Coronary artery (tissue), 2 donors: ENCODE measurements around the gene ERVMER34-1.

Source experiments
- DNase-seq: peaks from one replicate; pipeline ENCODE4 v3.0.0-alpha.2; 2017; ENCODE audit warnings: low spot score
- H3K27ac ChIP-seq, 2 donors: fragments of 200-600 bp; sonication (generic); one replicate each; pipeline ENCODE4 v1.5.1; 2016 to 2019
- H3K4me3 ChIP-seq: fragments of 200-600 bp; sonication (generic); 2 replicates; pipeline ENCODE4 v1.5.1; 2016; ENCODE audit warnings: mild to moderate bottlenecking, moderate library complexity
- TF ChIP-seq, protein P1 (sequence below): fragments of 200-600 bp; sonication (generic); IDR thresholded peaks from one replicate; pipeline ENCODE4 v1.5.1; 2019; ENCODE audit warnings: antibody characterized with exemption

The ERVMER34-1 gene

DNA sequence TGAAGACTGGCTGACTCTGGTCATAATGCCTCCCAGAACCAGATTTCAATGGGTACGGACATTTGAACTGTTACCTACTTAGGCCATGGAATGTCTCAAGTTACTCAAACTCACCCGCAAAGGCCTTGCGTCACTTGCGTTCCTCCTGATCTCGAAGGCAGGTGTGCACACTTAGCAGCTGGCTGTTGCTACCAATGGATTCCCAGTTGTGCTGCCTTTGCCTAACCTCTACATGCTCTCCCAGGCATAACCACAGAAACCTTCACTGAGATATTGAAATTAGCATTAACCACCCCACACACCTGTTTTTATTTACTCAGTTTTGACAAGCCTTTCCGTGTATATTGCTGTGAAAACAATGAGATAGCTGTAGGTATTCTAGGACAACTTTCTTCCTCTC is 2.8 kb downstream of the ERVMER34-1 start:
- no peak overlapping the region for H3K27ac ChIP-seq
- TF ChIP-seq, protein P1, sequence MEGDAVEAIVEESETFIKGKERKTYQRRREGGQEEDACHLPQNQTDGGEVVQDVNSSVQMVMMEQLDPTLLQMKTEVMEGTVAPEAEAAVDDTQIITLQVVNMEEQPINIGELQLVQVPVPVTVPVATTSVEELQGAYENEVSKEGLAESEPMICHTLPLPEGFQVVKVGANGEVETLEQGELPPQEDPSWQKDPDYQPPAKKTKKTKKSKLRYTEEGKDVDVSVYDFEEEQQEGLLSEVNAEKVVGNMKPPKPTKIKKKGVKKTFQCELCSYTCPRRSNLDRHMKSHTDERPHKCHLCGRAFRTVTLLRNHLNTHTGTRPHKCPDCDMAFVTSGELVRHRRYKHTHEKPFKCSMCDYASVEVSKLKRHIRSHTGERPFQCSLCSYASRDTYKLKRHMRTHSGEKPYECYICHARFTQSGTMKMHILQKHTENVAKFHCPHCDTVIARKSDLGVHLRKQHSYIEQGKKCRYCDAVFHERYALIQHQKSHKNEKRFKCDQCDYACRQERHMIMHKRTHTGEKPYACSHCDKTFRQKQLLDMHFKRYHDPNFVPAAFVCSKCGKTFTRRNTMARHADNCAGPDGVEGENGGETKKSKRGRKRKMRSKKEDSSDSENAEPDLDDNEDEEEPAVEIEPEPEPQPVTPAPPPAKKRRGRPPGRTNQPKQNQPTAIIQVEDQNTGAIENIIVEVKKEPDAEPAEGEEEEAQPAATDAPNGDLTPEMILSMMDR = no peak
- no peak for DNase-seq
- H3K4me3 ChIP-seq = no peak overlapping the region

DNA sequence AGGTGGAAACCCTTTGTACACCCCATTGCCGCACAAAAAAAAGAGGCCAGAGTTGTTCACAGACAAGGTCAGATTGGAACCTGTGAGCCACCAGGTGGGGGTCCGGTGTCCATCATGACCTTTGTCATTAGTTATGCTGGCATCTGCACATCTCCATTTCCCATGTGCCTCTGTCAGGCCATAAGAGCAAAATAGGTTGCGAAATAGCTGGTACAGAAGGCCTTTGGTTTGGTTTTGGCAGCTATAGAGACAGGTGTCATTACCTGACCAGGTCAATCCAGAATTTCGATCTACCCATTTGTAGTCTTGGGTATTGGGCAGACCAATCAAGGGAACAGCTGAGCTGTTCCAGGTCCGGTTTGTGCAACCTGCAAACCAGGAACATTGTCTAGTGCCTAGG is 6.6 kb downstream of the ERVMER34-1 start:
- no peak for DNase-seq
- Histone ChIP-seq H3K4me3 (no peak overlapping the region), H3K27ac (no peak overlapping the region)
- TF ChIP-seq, protein P1 = no peak

DNA sequence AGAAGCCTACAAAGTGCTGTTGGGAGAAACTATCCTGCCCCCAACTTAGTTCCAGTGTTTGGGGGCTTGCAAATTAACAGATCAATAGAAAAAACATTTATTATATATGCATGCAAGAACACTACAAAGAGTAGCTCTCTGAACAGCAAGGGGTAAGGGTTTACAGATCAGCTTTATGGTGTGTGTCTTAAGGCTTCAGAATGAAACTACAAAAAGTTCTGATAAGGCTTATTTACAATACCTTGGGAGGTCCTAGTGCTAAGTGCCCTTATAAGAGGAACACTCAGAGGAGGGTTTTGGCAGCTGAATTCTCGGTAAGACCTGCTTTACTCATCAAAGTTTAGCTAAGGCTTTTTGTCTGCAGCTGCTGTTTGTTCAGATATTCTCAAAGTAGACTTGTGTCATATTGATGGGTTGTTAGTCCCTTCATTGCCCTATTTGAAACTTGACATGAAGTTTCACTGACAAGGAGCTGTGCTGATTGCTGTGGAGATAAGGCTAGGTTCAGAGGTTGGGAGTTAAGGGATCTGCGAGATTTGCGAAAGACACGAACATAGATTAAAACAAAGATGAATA is 7.7 kb downstream of the ERVMER34-1 start:
- Histone ChIP-seq H3K27ac (no peak overlapping the region), H3K4me3 (no peak overlapping the region)
- TF ChIP-seq, protein P1 = no peak
- no peak for DNase-seq

DNA sequence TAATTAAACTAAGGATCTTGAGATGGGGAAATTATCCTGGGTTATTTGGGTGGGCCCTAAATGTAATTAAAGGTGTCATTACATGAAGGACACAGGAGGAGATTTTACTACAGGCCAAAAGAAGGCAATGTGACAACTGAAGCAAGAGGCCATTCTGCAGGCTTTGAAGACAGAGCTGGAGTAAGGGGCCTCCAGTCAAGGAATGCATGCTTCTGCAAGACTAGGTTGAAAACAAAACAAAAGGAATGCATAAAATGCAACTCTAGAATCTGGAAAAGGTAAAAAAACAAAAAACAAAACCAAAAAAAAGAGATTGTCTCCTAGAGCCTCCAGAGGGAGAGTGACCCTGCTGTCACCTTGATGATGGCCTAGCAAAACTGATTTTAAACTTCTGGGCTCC is 21.6 kb downstream of the ERVMER34-1 start:
- no peak overlapping the region for H3K4me3 ChIP-seq
- no peak overlapping the region for H3K27ac ChIP-seq
- TF ChIP-seq, protein P1 = no peak
- no peak for DNase-seq

DNA sequence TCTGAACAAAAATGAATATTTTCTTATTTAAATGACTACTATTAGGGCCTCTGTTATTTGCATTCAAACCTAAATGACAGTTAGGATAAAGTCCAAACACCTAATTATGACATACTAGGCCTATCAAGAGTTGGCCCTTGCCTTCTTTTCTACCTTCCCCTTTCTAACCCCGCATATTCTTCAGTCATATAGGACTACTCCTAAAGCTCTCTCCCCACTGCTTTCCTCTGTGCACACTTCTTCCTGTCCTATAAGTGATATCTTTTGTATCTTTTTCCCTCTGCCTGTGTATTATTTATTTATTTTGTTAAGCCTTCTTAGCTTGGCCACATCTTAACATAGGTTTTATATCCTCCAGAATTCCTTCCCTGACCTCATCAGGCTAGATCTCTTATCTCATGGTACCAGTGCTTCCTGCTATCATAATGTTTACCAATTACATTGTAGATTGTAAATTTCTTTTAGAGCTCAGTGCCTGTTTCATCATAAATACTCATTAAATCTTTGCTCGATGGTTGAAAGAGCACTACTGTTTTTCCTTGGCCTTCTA is 22.5 kb downstream of the ERVMER34-1 start:
- no peak overlapping the region for H3K27ac ChIP-seq

DNA sequence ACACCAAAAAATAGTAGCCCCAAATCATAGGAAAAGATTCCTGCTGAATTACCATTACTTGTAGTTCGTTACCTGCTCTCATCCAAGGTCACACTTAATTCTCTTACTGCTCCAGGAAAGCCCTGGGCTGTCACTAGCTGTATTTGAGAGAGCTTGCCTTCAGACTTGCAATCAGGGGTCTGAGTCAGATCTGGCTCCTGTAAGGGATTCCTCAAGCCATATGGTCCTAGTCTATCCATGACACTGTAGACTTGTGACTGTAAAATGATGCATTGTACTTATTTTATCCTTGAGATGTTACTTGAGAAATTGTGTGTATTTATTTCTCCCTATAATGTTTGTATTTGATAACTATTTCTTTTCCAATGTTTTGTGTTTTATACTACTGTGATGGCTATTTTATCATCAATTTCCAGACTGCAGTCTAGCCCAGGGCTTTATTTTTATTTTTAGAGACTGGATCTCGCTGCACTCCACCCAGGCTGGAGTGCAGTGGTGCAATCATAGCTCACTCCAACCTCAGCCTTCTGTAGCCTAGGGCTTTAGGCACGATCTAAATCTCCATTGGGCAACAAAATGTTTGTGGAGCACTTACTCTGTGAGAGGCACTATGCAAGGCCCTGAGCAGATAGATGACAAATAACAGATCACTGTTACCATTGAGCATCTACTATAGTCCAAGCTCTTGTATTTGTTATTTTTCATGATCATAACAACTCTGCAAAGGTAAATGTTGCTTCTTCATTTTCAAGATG is 24.2 kb downstream of the ERVMER34-1 start:
- Histone ChIP-seq H3K4me3 (no peak overlapping the region), H3K27ac (no peak overlapping the region)
- TF ChIP-seq, protein P1 = no peak
- DNase-seq = no peak

More for the DNA sequence above, 22.5 kb downstream of the ERVMER34-1 start:
- DNase-seq = no peak
- H3K4me3 ChIP-seq = no peak overlapping the region
- TF ChIP-seq, protein P1 = no peak
